ENCODE results near the gene NODAL. TPM values are rescaled to one million over a fixed set of nuclear protein-coding genes. Genes with fewer than 3 reads are reported as not detected.

The NODAL gene
- total RNA-seq (2022; extraction: Qiagen RNA extraction; ENCODE audit: low read depth): not detected in 5 replicates

DNA sequence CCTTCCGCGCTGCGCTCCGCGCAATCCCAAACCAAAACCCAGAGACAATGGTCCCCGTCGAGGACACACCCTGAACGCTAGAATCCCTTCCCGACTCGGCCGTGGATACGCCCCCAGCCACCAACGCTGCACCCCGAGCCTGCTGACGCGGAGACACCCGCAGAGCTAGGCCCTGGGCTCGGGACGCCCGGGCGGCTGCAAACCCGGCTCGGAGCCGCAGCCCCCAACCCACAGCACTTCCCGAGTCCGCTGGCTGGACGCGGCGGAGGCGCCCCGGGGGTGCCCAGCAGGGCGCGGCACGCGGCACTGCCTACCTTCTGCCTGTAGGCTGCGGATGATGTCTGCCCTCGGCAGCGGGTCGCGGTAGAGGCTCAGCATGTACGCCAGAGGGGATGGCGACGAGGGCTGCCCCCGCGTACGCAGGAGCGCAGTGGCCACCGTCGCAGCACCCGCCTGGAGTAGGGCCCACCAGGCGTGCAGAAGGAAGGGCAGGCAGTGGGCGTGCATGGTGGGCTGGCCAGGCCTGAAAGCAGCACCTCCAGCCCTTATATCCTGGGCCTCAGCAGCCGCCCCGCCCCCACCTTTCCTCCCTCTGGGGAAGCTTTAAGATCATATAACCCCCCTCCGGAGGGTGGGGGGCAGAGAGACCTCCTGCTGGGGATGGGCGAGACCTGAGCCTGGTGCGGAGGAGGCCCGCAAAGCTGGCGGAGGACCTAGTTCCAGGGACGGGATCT, at the start of gene NODAL:
Gene NODAL (minus strand): TSS at position 521 of the 734 bp plus-strand sequence. CDS start 14 bp downstream, at position 507.

GRCh38 chr10:70478191-70479164, 37.0 kb upstream of the NODAL start, which contains the start of gene PALD1:
Gene PALD1, plus strand, starts transcription at chr10:70478767. Its CDS starts 47,185 bp downstream, at chr10:70525952.

DNA sequence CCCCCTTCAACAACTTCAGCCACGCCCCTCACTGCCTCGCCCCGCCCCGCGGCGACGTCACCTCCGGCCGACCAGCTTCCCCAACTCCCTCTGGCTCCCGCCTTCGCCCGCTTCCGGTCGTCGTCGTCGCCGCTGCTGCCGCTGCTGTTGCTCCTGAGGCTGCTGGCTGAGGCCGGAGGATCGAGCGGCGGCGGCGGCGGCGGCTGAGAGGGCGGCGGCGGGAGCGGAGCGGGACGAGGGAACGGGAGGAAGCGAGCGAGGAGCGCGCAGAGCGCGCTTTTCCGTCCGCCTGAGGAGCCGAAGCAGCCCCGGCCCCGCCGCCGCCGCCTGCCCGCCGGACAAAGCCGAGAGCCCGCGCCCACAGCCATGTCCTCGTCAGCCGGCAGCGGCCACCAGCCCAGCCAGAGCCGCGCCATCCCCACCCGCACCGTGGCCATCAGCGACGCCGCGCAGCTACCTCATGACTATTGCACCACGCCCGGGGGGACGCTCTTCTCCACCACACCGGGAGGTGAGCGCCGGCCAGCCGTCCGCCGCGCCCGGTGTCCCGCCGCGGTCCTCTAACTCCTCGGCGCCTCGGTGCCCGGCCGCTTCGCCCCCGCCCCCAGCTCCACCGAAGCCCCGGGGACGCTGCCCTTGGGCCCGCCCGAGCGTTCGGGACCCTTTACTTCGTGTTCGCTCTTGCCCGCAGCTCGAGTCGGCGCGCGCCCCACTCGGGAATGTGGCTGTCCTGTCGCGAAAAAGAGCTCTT, 37.3 kb downstream of the NODAL start, which contains the start of gene EIF4EBP2:
Gene EIF4EBP2 (plus strand): TSS at position 110 of the 751 bp plus-strand sequence. CDS start 257 bp downstream, at position 367.

Other genes starting within 250 kb of the NODAL start
- gene PPA1, start 208.3 kb downstream of the NODAL start, total RNA-seq (2022; extraction: Qiagen RNA extraction; ENCODE audit: low read depth): 223 to 246 TPM (median 227 TPM) in 5 replicates
- gene NPFFR1, start 157.7 kb downstream of the NODAL start, total RNA-seq (2022; extraction: Qiagen RNA extraction; ENCODE audit: low read depth): 0.05 TPM in 1 of 5 replicates, not detected in the others
- gene LRRC20, start 59.1 kb downstream of the NODAL start, total RNA-seq (2022; extraction: Qiagen RNA extraction; ENCODE audit: low read depth): 20.2 to 22.0 TPM (median 20.6 TPM) in 5 replicates
- 11.7 to 15.2 TPM (median 14.3 TPM) in 5 replicates for gene EIF4EBP2, start 37.5 kb downstream of the NODAL start, total RNA-seq (2022; extraction: Qiagen RNA extraction; ENCODE audit: low read depth)
- 5.5 to 7.3 TPM (median 6.8 TPM) in 5 replicates for gene PALD1, start 37.1 kb upstream of the NODAL start, total RNA-seq (2022; extraction: Qiagen RNA extraction; ENCODE audit: low read depth)
- gene PRF1, start 161.1 kb upstream of the NODAL start, total RNA-seq (2022; extraction: Qiagen RNA extraction; ENCODE audit: low read depth): 0.09 to 0.25 TPM in 2 of 5 replicates, not detected in the others
- 0.07 to 0.14 TPM (median 0.12 TPM) in 4 of 5 replicates, not detected in the other for gene ADAMTS14, start 230.8 kb upstream of the NODAL start, total RNA-seq (2022; extraction: Qiagen RNA extraction; ENCODE audit: low read depth)

All from A549 treated with GW870086 at 1 μM for 4 hours (cell line).